K562 (cell line): ENCODE measurements around the gene ZC3H12C. TPM values are rescaled to one million over a fixed set of nuclear protein-coding genes. Genes with fewer than 3 reads are reported as not detected.

ENCODE experiments used
- ATAC-seq: fragments of 200-7000 bp; cut with Tn5 transposase; 3 replicates; pipeline ENCODE4 v1.9.1; 2020; ENCODE audit warnings: moderate library complexity
- BruUV-seq: library from RNA; stranded (reverse); fragments of 400-500 nt; replicated peaks from 2 replicates; lab custom pipeline; 2021; lab: Mats Ljungman, UMichigan
- CTCF ChIA-PET: fragments of 300-600 bp; formaldehyde crosslinking; extraction: SDS; loops from one replicate; lab custom pipeline; 2021; ENCODE audit warnings: low intra/inter-chr PET ratio; lab: Yijun Ruan, JAX
- POLR2A ChIA-PET: fragments of 300-600, 350-650 bp; sonication (Branson Sonifier 250); formaldehyde crosslinking; extraction: SDS; loops from one replicate; lab custom pipeline; 2021; ENCODE audit warnings: antibody characterized with exemption, inconsistent platforms; lab: Yijun Ruan, JAX
- DNase-seq, 4 experiments: peaks; one replicate each; pipeline versions ENCODE4 v3.0.0 to v3.0.0-alpha.2; 2011 to 2018; ENCODE audit warnings: low spot score in 3 of 4, mixed read lengths in 3 of 4; ENCODE audit errors: extremely low read depth in 1 of 4
- FAIRE-seq: peaks from 2 replicates; lab custom pipeline; 2011; peaks lifted over from hg19 to GRCh38; lab: Jason Lieb, UNC
- H2AFZ ChIP-seq: 2 replicates; pipeline ENCODE4 v1.6.0; 2011; ENCODE audit warnings: low read depth, low read length, control low read depth, inconsistent platforms
- H3K27ac ChIP-seq: fragments of 200-600 bp; 3 replicates; pipeline ENCODE4 v1.8.0; 2011; ENCODE audit warnings: low read depth, mild to moderate bottlenecking, control low read depth, inconsistent platforms, low read length, moderate library complexity, mixed read lengths; ENCODE audit errors: extremely low read depth
- H3K27me3 ChIP-seq, 2 experiments: fragments of 300-600 bp in 1 of 2; 2 replicates in 1 of 2; 3 replicates in 1 of 2; pipeline versions ENCODE4 v1.6.0 to v1.8.0; 2011; ENCODE audit warnings: inconsistent platforms in 2 of 2, low read length in 2 of 2, mild to moderate bottlenecking in 1 of 2, mixed read lengths in 1 of 2, moderate library complexity in 1 of 2; ENCODE audit not compliant: control insufficient read depth in 2 of 2, insufficient read depth in 2 of 2
- H3K36me3 ChIP-seq: fragments of 300-600 bp; 3 replicates; pipeline ENCODE4 v1.8.0; 2011; ENCODE audit warnings: mild to moderate bottlenecking, low read length, inconsistent platforms; ENCODE audit not compliant: control insufficient read depth, insufficient read depth
- H3K4me1 ChIP-seq, 2 experiments: fragments of 200-600 bp in 1 of 2; replicated peaks in 1 of 2; 2 replicates in 1 of 2; 3 replicates in 1 of 2; pipeline versions ENCODE4 v1.5.1 to v1.8.0; 2011; ENCODE audit warnings: inconsistent platforms in 2 of 2, low read length in 2 of 2, mild to moderate bottlenecking in 1 of 2, mixed read lengths in 1 of 2, moderate library complexity in 1 of 2; ENCODE audit not compliant: control insufficient read depth in 2 of 2, insufficient read depth in 2 of 2
- H3K4me2 ChIP-seq: 2 replicates; pipeline ENCODE4 v1.6.1; 2011; ENCODE audit warnings: low read length, control low read depth, inconsistent platforms, mixed read lengths; ENCODE audit not compliant: insufficient read depth
- H3K4me3 ChIP-seq: fragments of 200-600 bp; sonication (generic), shearing (Covaris generic); 2 replicates; pipeline ENCODE4 v1.5.1; 2016; ENCODE audit warnings: control low read depth, inconsistent platforms
- H3K79me2 ChIP-seq: fragments of 200-600 bp; 3 replicates; pipeline ENCODE4 v1.8.0; 2011; ENCODE audit warnings: low read length, inconsistent platforms; ENCODE audit not compliant: control insufficient read depth, insufficient read depth
- H3K9ac ChIP-seq, 2 experiments: 2 replicates each; pipeline versions ENCODE4 v1.6.0 to v1.6.1; 2011; ENCODE audit warnings: low read depth in 2 of 2, low read length in 2 of 2, control low read depth in 1 of 2, inconsistent platforms in 1 of 2, mild to moderate bottlenecking in 1 of 2, mixed read lengths in 1 of 2; ENCODE audit not compliant: insufficient read depth in 1 of 2
- H3K9me1 ChIP-seq: one replicate; pipeline ENCODE4 v1.6.0; 2011; ENCODE audit warnings: inconsistent platforms, mild to moderate bottlenecking, low read length, moderate library complexity; ENCODE audit not compliant: control insufficient read depth, insufficient read depth
- H3K9me3 ChIP-seq: replicated peaks from 2 replicates; pipeline ENCODE4 v1.5.1; 2011; ENCODE audit warnings: low read depth, low read length, inconsistent platforms; ENCODE audit not compliant: control insufficient read depth, insufficient read depth
- H4K20me1 ChIP-seq: replicated peaks from 2 replicates; pipeline ENCODE4 v1.6.1; 2011; ENCODE audit warnings: low read length, inconsistent platforms, mixed read lengths; ENCODE audit not compliant: control insufficient read depth, insufficient read depth
- FOSL1 ChIP-seq: fragments of 200-800 bp; sonication (Bioruptor generic); conservative IDR thresholded peaks from 2 replicates; pipeline ENCODE4 v1.6.1; 2016; ENCODE audit warnings: missing genetic modification characterization, missing compliant biosample characterization
- RFX5 ChIP-seq: IDR thresholded peaks from 2 replicates; pipeline ENCODE4 v1.6.1; 2011; ENCODE audit warnings: low read depth, mild to moderate bottlenecking, improper control_type of control experiment, low read length
- WGBS: fragments of 100-300 bp; shearing (Covaris generic); methylation state at CpG from one replicate; pipeline ENCODE4 v1.1.6; 2016; ENCODE audit warnings: low coverage, mixed read lengths; ENCODE audit not compliant: insufficient coverage; ENCODE audit errors: missing lambda C conversion rate; 5-methylcytosine and 5-hydroxymethylcytosine counted together
- in situ Hi-C: fragments of 300-500 bp; cut with MboI; formaldehyde crosslinking; loops from 4 replicates; pipeline ENCODE4 v1.15.0; 2018; ENCODE audit warnings: inconsistent platforms, mixed read lengths
- intact Hi-C: fragments of 100-400 bp; cut with micrococcal nuclease; formaldehyde crosslinking; loops from 2 replicates; pipeline ENCODE4 v1.14.2; 2022
- polyA plus RNA-seq, 8 experiments: library from polyadenylated mRNA; depleted of rRNA in 4 of 8; stranded (reverse) in 5 of 8; unstranded in 3 of 8; fragments of >200 nt; fragmentation: Nextera tagmentation in 2 of 8; fragmentation: Illumina TruSeq in 1 of 8; extraction: Ambion mirVana in 2 of 8; extraction: Trizol in 1 of 8; gene quantifications; 2 replicates each; pipeline versions ENCODE4 v1.2.1 to v1.2.3, GENCODE V29; 2011 to 2014; ENCODE audit warnings: inconsistent platforms in 1 of 8, missing spikeins in 1 of 8
- total RNA-seq, 7 experiments: library from RNA; depleted of rRNA in 6 of 7; stranded (reverse); fragments of >200 nt in 6 of 7; fragmentation: Illumina TruSeq in 2 of 7; extraction: Trizol in 2 of 7; gene quantifications; 2 replicates each; pipeline versions ENCODE4 v1.2.1 to v1.2.3, GENCODE V29; 2011 to 2021; ENCODE audit warnings: low replicate concordance in 1 of 7
- TF ChIP-seq, protein P1 (sequence below): sonication (generic); IDR thresholded peaks from 2 replicates; pipeline ENCODE4 v1.6.1; 2016

ZC3H12C gene
- total and polyA plus RNA-seq, 9 of the 15 experiments (the other 6 are each of a cell fraction or from before 2014, with no cell fraction given): 0.56 to 5.9 (median 3.3) TPM

DNA sequence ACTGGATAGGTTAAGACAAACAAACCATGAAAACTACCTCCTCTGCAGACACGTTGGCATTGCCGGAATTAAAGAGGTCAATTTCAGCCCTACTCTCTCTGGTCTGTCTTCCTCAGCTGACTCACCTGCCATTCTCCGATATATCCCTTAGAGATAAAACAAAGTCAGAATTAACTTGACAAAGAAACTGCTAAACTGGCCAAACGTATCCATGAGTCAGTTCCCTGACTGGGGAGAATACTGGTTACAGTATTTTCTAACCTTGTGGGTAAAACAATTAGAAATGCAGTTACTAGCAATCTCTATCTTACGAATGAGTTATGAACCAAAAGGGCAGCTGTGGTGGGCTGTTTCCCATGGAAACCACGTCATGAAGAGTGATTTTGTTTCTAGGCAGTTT, 107.0 kb downstream of the ZC3H12C start:
- intact Hi-C loops (loop anchor here (2.0 to 10.0 kb wide), 5 partner anchors 25 to 1247 kb away; no protein-coding TSS in a partner anchor), in situ Hi-C loops (loop anchor here (5.0 to 10.0 kb wide), 2 partner anchors 167 to 235 kb away; no protein-coding TSS in a partner anchor)
- H4K20me1 ChIP-seq: no peaks in the 10 kb centered on the region
- H3K27me3 ChIP-seq: no peaks in the 10 kb centered on the region
- H3K36me3 ChIP-seq: no peaks in the 10 kb centered on the region
- no TSS peak for BruUV-seq
- TF ChIP-seq RFX5 (no peak), FOSL1 (tag) (peak; percentile 37; the same call in 1 of the 2 replicates)
- TF ChIP-seq, protein P1, sequence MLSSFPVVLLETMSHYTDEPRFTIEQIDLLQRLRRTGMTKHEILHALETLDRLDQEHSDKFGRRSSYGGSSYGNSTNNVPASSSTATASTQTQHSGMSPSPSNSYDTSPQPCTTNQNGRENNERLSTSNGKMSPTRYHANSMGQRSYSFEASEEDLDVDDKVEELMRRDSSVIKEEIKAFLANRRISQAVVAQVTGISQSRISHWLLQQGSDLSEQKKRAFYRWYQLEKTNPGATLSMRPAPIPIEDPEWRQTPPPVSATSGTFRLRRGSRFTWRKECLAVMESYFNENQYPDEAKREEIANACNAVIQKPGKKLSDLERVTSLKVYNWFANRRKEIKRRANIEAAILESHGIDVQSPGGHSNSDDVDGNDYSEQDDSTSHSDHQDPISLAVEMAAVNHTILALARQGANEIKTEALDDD: peak; percentile 81; the same call in 1 of the 2 replicates
- H3K27ac ChIP-seq: no peak overlapping the region
- H3K4me1 ChIP-seq: no peaks in the 10 kb centered on the region; a peak in 1 of 5 replicates
- 13% methylated on average over 6 of the region's 6 CpGs for WGBS
- FAIRE-seq (no peak), DNase-seq (no peak), ATAC-seq (no peak)
- H3K4me3 ChIP-seq: no peak overlapping the region
- no peaks in the 10 kb centered on the region for H3K9me1 ChIP-seq
- H3K79me2 ChIP-seq: no peaks in the 10 kb centered on the region
- no peak overlapping the region for H3K4me2 ChIP-seq
- ChIA-PET POLR2A (interaction anchor here (1.0 to 1.3 kb wide), 2 partner anchors 177 to 229 kb away, joined by 3 to 4 read pairs; partner anchors contain the start of gene FDX1), CTCF (interaction anchor here (1.7 to 1.9 kb wide), 2 partner anchors 177 to 254 kb away, joined by 4 to 8 read pairs; no protein-coding TSS in a partner anchor)
- H3K9ac ChIP-seq: no peak overlapping the region
- no peaks in the 10 kb centered on the region for H3K9me3 ChIP-seq
- no peak overlapping the region for H2AFZ ChIP-seq
